BLaER1 (cell line): ENCODE data around the gene IL13.
A peak's percentile ranks its signal among the peaks of the same experiment; 100 is the strongest.

Experiments
- H3K27ac ChIP-seq: shearing (Covaris generic); formaldehyde crosslinking; 2 replicates; pipeline ENCODE4 v1.8.1; 2022
- H3K27me3 ChIP-seq: shearing (Covaris generic); formaldehyde crosslinking; 2 replicates; pipeline ENCODE4 v1.8.1; 2022
- H3K36me3 ChIP-seq: shearing (Covaris generic); formaldehyde crosslinking; 2 replicates; pipeline ENCODE4 v1.8.1; 2022
- H3K4me1 ChIP-seq: shearing (Covaris generic); formaldehyde crosslinking; 2 replicates; pipeline ENCODE4 v1.8.1; 2022
- H3K4me2 ChIP-seq: shearing (Covaris generic); formaldehyde crosslinking; 2 replicates; pipeline ENCODE4 v1.8.1; 2022
- H3K4me3 ChIP-seq: shearing (Covaris generic); formaldehyde crosslinking; 2 replicates; pipeline ENCODE4 v1.8.1; 2022
- H3K9ac ChIP-seq: shearing (Covaris generic); formaldehyde crosslinking; 2 replicates; pipeline ENCODE4 v1.8.1; 2022
- H3K9me3 ChIP-seq: shearing (Covaris generic); formaldehyde crosslinking; 2 replicates; pipeline ENCODE4 v1.8.1; 2022
- H4K20me1 ChIP-seq: shearing (Covaris generic); formaldehyde crosslinking; 2 replicates; pipeline ENCODE4 v1.8.1; 2022
- Cebpa-rat ChIP-seq: shearing (Covaris generic); IDR thresholded peaks from 2 replicates; pipeline ENCODE4 v1.8.1; 2022

The IL13 gene

GRCh38 chr5:132653716-132654115, 4.3 kb upstream of the IL13 start:
- TF ChIP-seq Cebpa-rat = no peak
- H3K9ac ChIP-seq = no peak overlapping the region
- peaks cover 19% of the 10 kb centered on the region for H3K9me3 ChIP-seq
- H3K4me2 ChIP-seq = no peak overlapping the region
- H4K20me1 ChIP-seq = no peaks in the 10 kb centered on the region
- no peaks in the 10 kb centered on the region for H3K36me3 ChIP-seq
- H3K4me3 ChIP-seq = no peak overlapping the region
- no peak overlapping the region for H3K27ac ChIP-seq
- H3K27me3 ChIP-seq = peaks cover 51% of the 10 kb centered on the region
- H3K4me1 ChIP-seq = peaks cover 12% of the 10 kb centered on the region; the same call in 1 of the 2 replicates

- Histone ChIP-seq H3K9me3 (peaks cover 15% of the 10 kb centered on the region), H3K36me3 (no peaks in the 10 kb centered on the region), H3K4me2 (peak overlapping the region; percentile 64), H3K4me3 (peak overlapping the region; percentile 52), H3K9ac (no peak overlapping the region), H3K27me3 (peaks cover 51% of the 10 kb centered on the region), H4K20me1 (no peaks in the 10 kb centered on the region), H3K27ac (no peak overlapping the region), H3K4me1 (peaks cover 21% of the 10 kb centered on the region)
- TF ChIP-seq Cebpa-rat = no peak
These were observed 1.9 kb upstream of the IL13 start for GRCh38 chr5:132655821-132656773.

DNA sequence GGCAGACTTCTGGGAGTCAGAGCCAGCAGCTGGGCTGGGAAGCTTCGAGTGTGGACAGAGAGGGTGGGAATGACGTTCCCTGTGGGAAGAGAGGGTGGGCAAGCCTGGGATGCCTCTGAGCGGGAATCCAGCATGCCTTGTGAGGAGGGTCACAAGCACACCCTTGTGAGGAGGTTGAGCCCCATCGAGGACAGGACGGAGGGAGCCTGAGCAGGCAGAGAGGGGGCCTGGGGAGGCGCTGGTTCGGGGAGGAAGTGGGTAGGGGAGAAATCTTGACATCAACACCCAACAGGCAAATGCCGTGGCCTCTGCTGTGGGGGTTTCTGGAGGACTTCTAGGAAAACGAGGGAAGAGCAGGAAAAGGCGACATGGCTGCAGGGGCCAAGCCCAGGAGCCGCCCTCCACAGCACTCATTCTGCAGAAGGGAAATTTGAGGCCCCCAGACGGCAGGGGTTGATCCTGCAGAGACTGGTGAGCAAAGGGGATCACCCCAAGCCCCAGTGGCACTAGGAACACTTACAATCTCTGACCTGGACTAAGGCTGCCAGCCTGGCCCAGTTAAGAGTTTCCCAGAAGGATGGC, 1.1 kb upstream of the IL13 start:
- Histone ChIP-seq H3K9me3 (peaks cover 15% of the 10 kb centered on the region), H3K9ac (no peak overlapping the region), H3K27ac (no peak overlapping the region), H3K36me3 (no peaks in the 10 kb centered on the region), H4K20me1 (no peaks in the 10 kb centered on the region), H3K4me2 (no peak overlapping the region), H3K4me3 (0 out of 2 replicates have a peak overlapping the region, but pooled peaks have one; percentile 52), H3K4me1 (peaks cover 29% of the 10 kb centered on the region), H3K27me3 (peaks cover 51% of the 10 kb centered on the region)
- TF ChIP-seq Cebpa-rat = no peak

DNA sequence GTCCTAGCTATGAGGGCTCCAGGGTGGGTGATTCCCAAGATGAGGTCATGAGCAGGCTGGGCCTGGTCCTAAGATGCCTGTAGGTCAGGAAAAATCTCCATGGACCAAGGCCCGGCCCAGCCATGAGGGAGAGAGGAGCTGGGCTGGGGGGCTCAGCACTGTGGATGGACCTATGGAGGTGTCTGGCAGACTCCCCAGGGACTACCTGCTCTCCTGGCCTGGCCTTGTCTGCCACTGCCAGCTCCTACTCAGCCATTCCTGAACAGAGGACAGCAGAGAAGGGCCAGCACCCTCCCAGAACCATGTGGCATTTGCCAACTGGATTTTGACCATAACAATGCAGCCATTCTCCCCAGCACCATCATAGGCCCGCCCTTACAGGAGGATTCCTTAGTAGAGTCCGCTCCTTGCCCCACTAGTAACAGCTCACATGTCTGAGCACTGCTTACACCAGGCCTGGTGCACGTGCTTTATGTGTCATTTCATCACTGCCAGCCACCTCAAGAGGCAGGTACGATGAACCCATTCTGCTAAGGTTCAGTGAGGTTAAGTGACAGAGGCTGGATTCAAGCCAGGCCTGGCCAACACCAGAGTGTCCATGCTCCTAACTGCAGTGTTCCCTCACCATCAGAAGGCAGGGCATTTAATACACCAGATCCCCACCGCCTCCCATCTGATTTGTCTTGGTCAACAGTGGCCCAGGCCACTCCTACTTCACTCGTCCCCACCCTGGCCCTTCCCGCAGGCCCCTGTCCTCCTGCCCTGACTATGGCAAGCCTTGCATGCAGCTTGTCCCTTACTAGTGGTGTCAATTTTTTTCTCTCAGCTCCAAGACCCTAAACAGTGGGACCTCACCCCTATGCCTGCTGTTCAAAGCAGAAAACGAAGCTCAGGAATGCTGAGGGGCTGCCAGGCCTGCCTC, 669 bp downstream of the IL13 start:
- Histone ChIP-seq H3K4me3 (no peak overlapping the region), H3K27ac (no peak overlapping the region), H3K4me1 (peaks cover 47% of the 10 kb centered on the region), H3K36me3 (no peaks in the 10 kb centered on the region), H3K27me3 (peaks cover 48% of the 10 kb centered on the region), H4K20me1 (no peaks in the 10 kb centered on the region), H3K9me3 (peaks cover 15% of the 10 kb centered on the region), H3K9ac (no peak overlapping the region), H3K4me2 (no peak overlapping the region)
- TF ChIP-seq Cebpa-rat = no peak

GRCh38 chr5:132659598-132660493, 1.9 kb downstream of the IL13 start:
- Histone ChIP-seq H3K9me3 (peaks cover 15% of the 10 kb centered on the region), H3K36me3 (no peaks in the 10 kb centered on the region), H3K9ac (no peak overlapping the region), H4K20me1 (no peaks in the 10 kb centered on the region), H3K27me3 (peaks cover 36% of the 10 kb centered on the region), H3K27ac (no peak overlapping the region), H3K4me3 (no peak overlapping the region), H3K4me2 (peak overlapping the region; percentile 81; the same call in 1 of the 2 replicates), H3K4me1 (peaks cover 59% of the 10 kb centered on the region)
- TF ChIP-seq Cebpa-rat = no peak

- H3K4me2 ChIP-seq = peak overlapping the region; percentile 81
- peak overlapping the region; percentile 66 for H3K27ac ChIP-seq
- H3K9me3 ChIP-seq = peaks cover 7% of the 10 kb centered on the region
- no peak overlapping the region for H3K4me3 ChIP-seq
- no peaks in the 10 kb centered on the region for H4K20me1 ChIP-seq
- H3K9ac ChIP-seq = peak overlapping the region; percentile 47; the same call in 1 of the 2 replicates
- peaks cover 20% of the 10 kb centered on the region for H3K27me3 ChIP-seq
- H3K36me3 ChIP-seq = no peaks in the 10 kb centered on the region
- no peak for TF ChIP-seq Cebpa-rat
- peaks cover 53% of the 10 kb centered on the region for H3K4me1 ChIP-seq
These were observed 3.4 kb downstream of the IL13 start for GRCh38 chr5:132661231-132662003.

DNA sequence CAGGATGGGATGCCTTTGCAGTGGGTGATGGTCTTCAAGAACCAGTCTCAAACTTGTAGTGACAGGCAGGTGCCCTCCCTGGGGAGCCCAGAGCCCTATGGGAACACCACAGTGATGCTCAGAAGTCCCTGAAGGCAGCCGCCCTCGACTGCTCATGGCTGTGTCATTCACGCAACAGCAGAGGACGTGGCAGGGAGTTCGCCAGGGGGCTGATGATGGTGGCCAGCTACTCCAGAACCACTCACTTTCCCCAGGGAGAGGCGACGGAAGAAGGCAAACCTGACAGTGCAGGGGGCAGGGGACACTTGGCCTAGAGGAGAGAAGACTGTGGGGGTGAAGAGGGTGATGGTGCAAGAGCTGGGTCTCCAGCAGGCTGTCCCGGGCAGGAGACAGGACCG, 4.0 kb downstream of the IL13 start:
- H3K27ac ChIP-seq = no peak overlapping the region
- H3K9me3 ChIP-seq = peaks cover under 1% of the 10 kb centered on the region; the same call in 1 of the 2 replicates
- H3K4me1 ChIP-seq = peaks cover 49% of the 10 kb centered on the region
- H3K4me2 ChIP-seq = peak overlapping the region; percentile 81
- H3K9ac ChIP-seq = no peak overlapping the region
- no peak overlapping the region for H3K4me3 ChIP-seq
- peaks cover 14% of the 10 kb centered on the region for H3K27me3 ChIP-seq
- TF ChIP-seq Cebpa-rat = no peak
- H4K20me1 ChIP-seq = no peaks in the 10 kb centered on the region
- no peaks in the 10 kb centered on the region for H3K36me3 ChIP-seq
